ENCODE measurements around the gene DIPK1A. TPM values are rescaled to one million over a fixed set of nuclear protein-coding genes. Genes with fewer than 3 reads are reported as not detected.

The DIPK1A gene
- total RNA-seq, 4 donors from 2014 or later, result 3.1 to 9.9 (median 4.9) TPM

GRCh38 chr1:92792340-92792782, 168.9 kb downstream of the DIPK1A start:
- TF ChIP-seq, protein P1, sequence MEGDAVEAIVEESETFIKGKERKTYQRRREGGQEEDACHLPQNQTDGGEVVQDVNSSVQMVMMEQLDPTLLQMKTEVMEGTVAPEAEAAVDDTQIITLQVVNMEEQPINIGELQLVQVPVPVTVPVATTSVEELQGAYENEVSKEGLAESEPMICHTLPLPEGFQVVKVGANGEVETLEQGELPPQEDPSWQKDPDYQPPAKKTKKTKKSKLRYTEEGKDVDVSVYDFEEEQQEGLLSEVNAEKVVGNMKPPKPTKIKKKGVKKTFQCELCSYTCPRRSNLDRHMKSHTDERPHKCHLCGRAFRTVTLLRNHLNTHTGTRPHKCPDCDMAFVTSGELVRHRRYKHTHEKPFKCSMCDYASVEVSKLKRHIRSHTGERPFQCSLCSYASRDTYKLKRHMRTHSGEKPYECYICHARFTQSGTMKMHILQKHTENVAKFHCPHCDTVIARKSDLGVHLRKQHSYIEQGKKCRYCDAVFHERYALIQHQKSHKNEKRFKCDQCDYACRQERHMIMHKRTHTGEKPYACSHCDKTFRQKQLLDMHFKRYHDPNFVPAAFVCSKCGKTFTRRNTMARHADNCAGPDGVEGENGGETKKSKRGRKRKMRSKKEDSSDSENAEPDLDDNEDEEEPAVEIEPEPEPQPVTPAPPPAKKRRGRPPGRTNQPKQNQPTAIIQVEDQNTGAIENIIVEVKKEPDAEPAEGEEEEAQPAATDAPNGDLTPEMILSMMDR (IDR thresholded peaks at IDR 0.05), result no peak
- no peak for TF ChIP-seq POLR2A (IDR thresholded peaks at IDR 0.05)
- peaks cover 0 to 6% (median 0%) of the 10 kb centered on the region in 4 donors for H3K27me3 ChIP-seq
- H3K36me3 ChIP-seq, result no peaks in the 10 kb centered on the region
- H3K27ac ChIP-seq, result no peak overlapping the region
- H3K4me1 ChIP-seq, result no peaks in the 10 kb centered on the region
- DNase-seq, result no peak
- intact Hi-C loops (cut with DNase I), result no loop called here
- 35 to 56% methylated on average over 3 of the region's 3 CpGs for WGBS, 2 donors
- H3K4me3 ChIP-seq, result no peak overlapping the region
- no peaks in the 10 kb centered on the region for H3K9me3 ChIP-seq

Small RNA genes within 50 kb of the gene (small RNA-seq; reads per million reads assigned to genes)
- 0 reads per million in 4 donors for gene RF00432
- gene RN7SL692P, result 0 reads per million in 4 donors
- gene RNU6-210P, result 0 reads per million in 4 donors
- gene RNU6-970P, result 0 reads per million in 4 donors
- 8.8 to 113 (median 38.4) reads per million in 4 donors for gene SNORA66
- gene SNORD21, result 0 reads per million in 4 donors

Other genes starting within 250 kb of the DIPK1A start
- 10 to 100 TPM in 2 of 4 donors, 1 to 10 TPM in 2; 5.1 to 23.7 (median 9.0) TPM for gene EVI5, start 176.4 kb downstream of the DIPK1A start, total RNA-seq
- 1,000 to 10,000 TPM in 3 of 4 donors, 100 to 1,000 TPM in 1; 828 to 2,443 (median 1,463) TPM for gene RPL5, start 129.4 kb downstream of the DIPK1A start, total RNA-seq
- 10 to 100 TPM in 3 of 4 donors, 1 to 10 TPM in 1; 7.0 to 18.4 (median 14.8) TPM for gene MTF2, start 117.8 kb upstream of the DIPK1A start, total RNA-seq
- gene TMED5, start 219.0 kb upstream of the DIPK1A start, total RNA-seq, result 10 to 100 TPM; 28.7 to 47.9 (median 39.1) TPM
- 10 to 100 TPM in 1 of 4 donors, 1 to 10 TPM in 3; 6.1 to 11.7 (median 7.0) TPM for gene CCDC18, start 219.3 kb upstream of the DIPK1A start, total RNA-seq

All from esophagus squamous epithelium (tissue), 5 donors.